Gastrocnemius medialis (tissue), 4 donors: ENCODE data around the gene MAML3. TPM values are rescaled to one million over a fixed set of nuclear protein-coding genes. Genes with fewer than 3 reads are reported as not detected.

Experiments
- ATAC-seq, 2 donors: fragments of 150-250 bp; one replicate each; pipeline ENCODE4 v1.9.1; 2016
- DNase-seq, 2 donors: peaks; one replicate each; pipeline ENCODE4 v3.0.0-alpha.2; 2019
- H3K27ac ChIP-seq, 4 donors: fragments of 200-600 bp; sonication (generic); 1 replicate in 1 of 4; 2 replicates in 3 of 4; pipeline ENCODE4 v1.5.1; 2016 to 2018; ENCODE audit warnings: mild to moderate bottlenecking in 2 of 4, moderate library complexity in 1 of 4
- H3K27me3 ChIP-seq, 3 donors: fragments of 200-600 bp; sonication (generic) in 2 of 3; 1 replicate in 1 of 3; 2 replicates in 2 of 3; pipeline versions ENCODE4 v1.5.1 to v1.6.0; 2016 to 2019; ENCODE audit warnings: mild to moderate bottlenecking in 1 of 3, moderate library complexity in 1 of 3
- H3K36me3 ChIP-seq, 2 donors: fragments of 200-600 bp; sonication (generic) in 1 of 2; one replicate each; pipeline ENCODE4 v1.5.1; 2017 to 2018
- H3K4me1 ChIP-seq, 2 donors: fragments of 200-600 bp; sonication (generic) in 1 of 2; one replicate each; pipeline ENCODE4 v1.5.1; 2016 to 2017; ENCODE audit warnings: mild to moderate bottlenecking in 2 of 2
- H3K4me3 ChIP-seq, 4 donors: fragments of 200-600 bp; sonication (generic) in 3 of 4; 1 replicate in 1 of 4; 2 replicates in 3 of 4; pipeline ENCODE4 v1.5.1; 2016 to 2019; ENCODE audit warnings: mild to moderate bottlenecking in 2 of 4
- H3K9me3 ChIP-seq, 3 donors: fragments of 200-600 bp; sonication (generic) in 2 of 3; 1 replicate in 1 of 3; 2 replicates in 2 of 3; pipeline ENCODE4 v1.5.1; 2016 to 2019
- POLR2A ChIP-seq, 2 donors: fragments of 450-650 bp; IDR thresholded peaks; one replicate each; pipeline ENCODE4 v1.6.1; 2017; ENCODE audit warnings: antibody characterized with exemption in 2 of 2, mild to moderate bottlenecking in 2 of 2, moderate library complexity in 2 of 2
- in situ Hi-C, 4 donors: fragments of 200-750 bp; cut with MboI; loops; one replicate each; pipeline versions ENCODE4 v1.15.0 to v1.8.0; 2017; ENCODE audit warnings: low sequenced_read_pairs in 4 of 4
- intact Hi-C: fragments of 100-400 bp; cut with DNase I; formaldehyde crosslinking; loops from one replicate; pipeline ENCODE4 v1.15.1; 2023; ENCODE audit warnings: low total_unique reads
- total RNA-seq, 4 donors: library from RNA; depleted of rRNA; stranded (reverse); fragments of >200 nt; gene quantifications; one replicate each; pipeline versions ENCODE4 v1.1.0 to v1.2.3, GENCODE V29; 2016
- TF ChIP-seq, protein P1 (sequence below), 5 experiments: fragments of 450-650 bp in 3 of 5; fragments of 200-600 bp in 2 of 5; sonication (generic) in 2 of 5; IDR thresholded peaks in 4 of 5; conservative IDR thresholded peaks in 1 of 5; 1 replicate in 4 of 5; 2 replicates in 1 of 5; pipeline ENCODE4 v1.5.1; 2016 to 2019; ENCODE audit warnings: antibody characterized with exemption in 5 of 5, mild to moderate bottlenecking in 3 of 5, moderate library complexity in 3 of 5

The MAML3 gene
- total RNA-seq, 4 donors from 2014 or later, result 0.98 to 1.5 (median 1.4) TPM

DNA sequence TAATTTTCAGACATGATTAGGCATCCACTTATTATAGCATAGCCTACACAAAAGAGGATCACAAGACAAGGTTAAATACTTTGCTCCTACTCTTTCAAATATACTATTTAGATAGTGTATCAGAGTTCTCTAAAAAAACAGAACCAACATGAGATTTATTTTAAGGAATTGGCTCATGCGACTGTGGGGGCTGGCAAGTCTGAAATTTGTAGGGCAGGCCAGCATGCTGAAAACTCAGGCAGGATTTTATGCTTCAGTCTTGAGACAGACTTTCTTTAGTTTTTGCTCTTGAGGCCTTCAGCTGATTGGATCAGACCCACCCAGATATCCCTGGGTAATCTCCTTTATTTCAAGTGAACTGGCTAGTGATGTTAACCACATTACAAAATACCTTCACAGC is 169.5 kb downstream of the MAML3 start:
- Histone ChIP-seq H3K4me3 (no peak overlapping the region), H3K27ac (no peak overlapping the region), H3K4me1 (peaks cover 7 to 19% of the 10 kb centered on the region in 2 donors), H3K9me3 (no peaks in the 10 kb centered on the region), H3K36me3 (no peaks in the 10 kb centered on the region), H3K27me3 (no peaks in the 10 kb centered on the region)
- ATAC-seq (no peak), DNase-seq (no peak)
- intact Hi-C loops (no loop called here), in situ Hi-C loops (no loop called here)
- no peak for TF ChIP-seq POLR2A (IDR thresholded peaks at IDR 0.05)
- TF ChIP-seq, protein P1, sequence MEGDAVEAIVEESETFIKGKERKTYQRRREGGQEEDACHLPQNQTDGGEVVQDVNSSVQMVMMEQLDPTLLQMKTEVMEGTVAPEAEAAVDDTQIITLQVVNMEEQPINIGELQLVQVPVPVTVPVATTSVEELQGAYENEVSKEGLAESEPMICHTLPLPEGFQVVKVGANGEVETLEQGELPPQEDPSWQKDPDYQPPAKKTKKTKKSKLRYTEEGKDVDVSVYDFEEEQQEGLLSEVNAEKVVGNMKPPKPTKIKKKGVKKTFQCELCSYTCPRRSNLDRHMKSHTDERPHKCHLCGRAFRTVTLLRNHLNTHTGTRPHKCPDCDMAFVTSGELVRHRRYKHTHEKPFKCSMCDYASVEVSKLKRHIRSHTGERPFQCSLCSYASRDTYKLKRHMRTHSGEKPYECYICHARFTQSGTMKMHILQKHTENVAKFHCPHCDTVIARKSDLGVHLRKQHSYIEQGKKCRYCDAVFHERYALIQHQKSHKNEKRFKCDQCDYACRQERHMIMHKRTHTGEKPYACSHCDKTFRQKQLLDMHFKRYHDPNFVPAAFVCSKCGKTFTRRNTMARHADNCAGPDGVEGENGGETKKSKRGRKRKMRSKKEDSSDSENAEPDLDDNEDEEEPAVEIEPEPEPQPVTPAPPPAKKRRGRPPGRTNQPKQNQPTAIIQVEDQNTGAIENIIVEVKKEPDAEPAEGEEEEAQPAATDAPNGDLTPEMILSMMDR (IDR thresholded peaks at IDR 0.05 in 4 of 5, conservative IDR thresholded peaks at IDR 0.05 in 1 of 5), result no peak

DNA sequence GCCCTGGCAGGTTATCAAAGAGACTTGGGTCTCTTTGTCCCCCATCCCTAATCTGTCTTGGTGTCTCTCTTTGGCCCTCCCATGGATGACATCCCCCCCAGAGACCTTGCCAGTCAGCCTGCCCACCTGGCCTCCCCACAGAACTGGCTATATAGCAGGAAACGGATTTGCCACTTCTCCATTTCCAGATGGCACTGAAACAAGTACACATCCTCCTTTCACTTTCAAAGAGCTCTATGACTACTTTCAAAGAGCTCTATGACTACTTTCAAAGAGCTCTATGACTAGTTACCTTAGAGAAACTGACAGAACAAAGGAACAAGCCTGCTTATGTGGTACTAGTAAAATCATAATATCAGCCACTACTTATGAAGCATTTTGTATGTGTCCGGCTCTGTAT is 175.3 kb downstream of the MAML3 start:
- intact Hi-C loops, result no loop called here
- Histone ChIP-seq H3K4me1 (peaks cover 0 to 4% of the 10 kb centered on the region in 2 donors), H3K27me3 (no peaks in the 10 kb centered on the region), H3K4me3 (no peak overlapping the region), H3K36me3 (no peaks in the 10 kb centered on the region), H3K9me3 (no peaks in the 10 kb centered on the region), H3K27ac (no peak overlapping the region)
- DNase-seq, result no peak
- in situ Hi-C loops, result no loop called here
- ATAC-seq, result no peak
- TF ChIP-seq, protein P1 (IDR thresholded peaks at IDR 0.05 in 4 of 5, conservative IDR thresholded peaks at IDR 0.05 in 1 of 5), result no peak
- TF ChIP-seq POLR2A (IDR thresholded peaks at IDR 0.05), result no peak

DNA sequence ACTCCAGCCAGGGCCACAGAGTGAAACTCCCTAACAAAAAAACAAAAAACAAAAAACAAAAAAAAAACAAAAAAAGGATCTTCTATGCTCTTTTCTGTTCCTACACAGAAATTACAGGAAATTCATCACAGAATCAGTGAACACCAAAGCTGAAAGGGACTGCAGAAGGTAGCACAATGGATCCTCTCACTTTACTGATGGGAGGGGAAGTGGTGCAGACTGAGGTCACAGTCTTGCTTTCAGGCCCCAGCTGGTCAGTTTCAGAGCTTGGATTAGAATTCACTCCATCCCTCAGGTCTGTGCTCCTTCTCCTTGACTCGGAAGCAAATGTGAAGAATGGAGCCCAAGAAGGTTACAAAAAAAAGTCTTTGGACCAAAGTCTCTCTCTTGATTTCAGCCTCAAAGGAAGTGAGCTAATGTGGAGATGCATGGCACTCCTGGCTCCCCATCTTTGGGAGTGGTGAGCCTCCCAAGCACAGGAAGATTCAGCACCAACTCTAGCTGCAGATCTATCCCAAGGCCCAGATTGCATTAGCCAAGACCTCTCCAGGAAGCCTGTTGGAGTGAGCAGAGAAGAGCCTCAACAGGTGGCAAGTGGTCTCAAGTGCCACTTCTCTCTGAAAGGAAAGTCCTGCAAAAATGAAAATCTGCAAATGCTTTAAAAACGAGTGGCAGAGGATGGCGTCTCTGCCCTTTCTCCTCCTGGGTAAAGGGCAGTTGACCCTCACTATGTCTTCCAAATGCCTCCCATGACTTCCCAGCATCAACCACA is 176.0 kb downstream of the MAML3 start:
- H3K9me3 ChIP-seq, result no peaks in the 10 kb centered on the region
- no peak overlapping the region for H3K4me3 ChIP-seq
- intact Hi-C loops (no loop called here), in situ Hi-C loops (no loop called here)
- no peak overlapping the region for H3K27ac ChIP-seq
- H3K36me3 ChIP-seq, result no peaks in the 10 kb centered on the region
- TF ChIP-seq, protein P1 (IDR thresholded peaks at IDR 0.05 in 4 of 5, conservative IDR thresholded peaks at IDR 0.05 in 1 of 5), result no peak
- no peak for TF ChIP-seq POLR2A (IDR thresholded peaks at IDR 0.05)
- H3K4me1 ChIP-seq, result peaks cover 0 to 7% of the 10 kb centered on the region in 2 donors
- DNase-seq (no peak), ATAC-seq (no peak)
- H3K27me3 ChIP-seq, result no peaks in the 10 kb centered on the region

DNA sequence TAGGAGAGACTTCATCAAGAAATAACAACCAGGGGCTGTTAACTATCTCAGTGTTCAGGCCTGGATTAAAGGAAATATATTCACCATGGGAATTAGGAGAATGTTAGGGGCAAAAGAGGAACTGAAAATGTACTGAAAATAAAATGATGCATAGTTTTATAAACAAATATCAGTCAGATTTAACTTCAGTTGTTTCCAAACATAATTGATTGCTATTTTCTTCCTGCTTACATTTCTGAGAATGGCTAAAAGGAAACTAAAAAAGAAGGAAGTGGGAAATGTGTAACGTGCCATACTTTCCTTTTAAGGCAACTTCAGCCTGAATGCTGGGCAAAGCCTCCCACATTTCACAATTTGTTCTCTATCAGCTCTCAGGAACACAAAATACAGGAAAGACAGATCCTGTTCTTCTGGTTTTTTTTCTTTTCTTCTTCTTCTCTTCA is 178.1 kb downstream of the MAML3 start:
- TF ChIP-seq POLR2A (IDR thresholded peaks at IDR 0.05), result no peak
- TF ChIP-seq, protein P1 (IDR thresholded peaks at IDR 0.05 in 4 of 5, conservative IDR thresholded peaks at IDR 0.05 in 1 of 5), result no peak
- Histone ChIP-seq H3K36me3 (no peaks in the 10 kb centered on the region), H3K27ac (peak overlapping the region; percentile 29 to 69 (median 52)), H3K4me3 (no peak overlapping the region), H3K27me3 (no peaks in the 10 kb centered on the region), H3K4me1 (peaks cover 0 to 14% of the 10 kb centered on the region in 2 donors), H3K9me3 (no peaks in the 10 kb centered on the region)
- in situ Hi-C loops, result no loop called here
- ATAC-seq, result peak; percentile 63 to 77
- intact Hi-C loops, result no loop called here
- DNase-seq, result peak in 1 of 2 donors; percentile 21
